IMR-90 (cell line): ENCODE results near the gene ITPKB. TPM values are rescaled to one million over a fixed set of nuclear protein-coding genes. Genes with fewer than 3 reads are reported as not detected.

ENCODE experiments used
- ATAC-seq: fragments of 200-7000 bp; cut with Tn5 transposase; 2 replicates; pipeline ENCODE4 v1.9.1; 2020; ENCODE audit warnings: low read depth, mild to moderate bottlenecking, moderate library complexity
- BruUV-seq: library from RNA; stranded (reverse); fragments of 400-500 nt; replicated peaks from 2 replicates; lab custom pipeline; 2021; lab: Mats Ljungman, UMichigan
- CTCF ChIA-PET: fragments of 300-600 bp; formaldehyde crosslinking; extraction: SDS; loops from one replicate; lab custom pipeline; 2021; ENCODE audit warnings: antibody characterized with exemption; lab: Yijun Ruan, JAX
- POLR2A ChIA-PET: fragments of 300-600 bp; sonication (Branson Sonifier 250); formaldehyde crosslinking; loops from one replicate; lab custom pipeline; 2022; ENCODE audit warnings: antibody characterized with exemption; ENCODE audit not compliant: unreplicated experiment; lab: Charles Lee
- DNase-seq: peaks from one replicate; pipeline ENCODE4 v3.0.0; 2013
- H2AFZ ChIP-seq: replicated peaks from 2 replicates; pipeline ENCODE3; 2013; ENCODE audit warnings: low read length, mild to moderate bottlenecking; ENCODE audit not compliant: poor library complexity
- H2AK5ac ChIP-seq: 2 replicates; pipeline ENCODE4 v1.6.1; 2013; ENCODE audit warnings: low read depth, low read length, inconsistent platforms
- H2AK9ac ChIP-seq: replicated peaks from 2 replicates; pipeline ENCODE3; 2013; ENCODE audit warnings: mild to moderate bottlenecking, low read depth, low read length, moderate library complexity; ENCODE audit not compliant: poor library complexity
- H2BK120ac ChIP-seq: 2 replicates; pipeline ENCODE4 v1.6.1; 2013; ENCODE audit warnings: low read depth, low read length, inconsistent platforms
- H2BK15ac ChIP-seq: 3 replicates; pipeline ENCODE4 v1.6.1; 2013; ENCODE audit warnings: low read depth, low read length, inconsistent platforms
- H2BK20ac ChIP-seq: 2 replicates; pipeline ENCODE4 v1.6.1; 2013; ENCODE audit warnings: low read depth, mild to moderate bottlenecking, inconsistent platforms, low read length, moderate library complexity
- H2BK5ac ChIP-seq: 2 replicates; pipeline ENCODE4 v1.6.1; 2013; ENCODE audit warnings: mild to moderate bottlenecking, low read depth, low read length, inconsistent platforms; ENCODE audit not compliant: poor library complexity, severe bottlenecking
- H3K14ac ChIP-seq: replicated peaks from 2 replicates; pipeline ENCODE4 v1.6.1; 2013; ENCODE audit warnings: low read depth, low read length, inconsistent platforms
- H3K18ac ChIP-seq: 2 replicates; pipeline ENCODE4 v1.6.1; 2013; ENCODE audit warnings: low read depth, low read length, control low read depth
- H3K23ac ChIP-seq: 2 replicates; pipeline ENCODE4 v1.6.1; 2013; ENCODE audit warnings: low read depth, low read length, inconsistent platforms
- H3K27ac ChIP-seq: 2 replicates; pipeline ENCODE4 v1.5.1; 2013; ENCODE audit warnings: mild to moderate bottlenecking, control low read depth, low read length; ENCODE audit not compliant: insufficient read depth
- H3K27me3 ChIP-seq: 2 replicates; pipeline ENCODE4 v1.6.1; 2013; ENCODE audit warnings: low read length; ENCODE audit not compliant: control insufficient read depth, insufficient read depth
- H3K36me3 ChIP-seq: 2 replicates; pipeline ENCODE4 v1.6.1; 2013; ENCODE audit warnings: low read length, mixed read lengths; ENCODE audit not compliant: control insufficient read depth, insufficient read depth
- H3K4ac ChIP-seq: 2 replicates; pipeline ENCODE4 v1.6.1; 2013; ENCODE audit warnings: low read depth, low read length, inconsistent platforms
- H3K4me1 ChIP-seq: 2 replicates; pipeline ENCODE4 v1.6.1; 2013; ENCODE audit warnings: low read length, mixed read lengths; ENCODE audit not compliant: control insufficient read depth, insufficient read depth
- H3K4me2 ChIP-seq: 2 replicates; pipeline ENCODE4 v1.6.1; 2013; ENCODE audit warnings: low read depth, mild to moderate bottlenecking, control low read depth, low read length, moderate library complexity
- H3K4me3 ChIP-seq: 2 replicates; pipeline ENCODE4 v1.5.1; 2013; ENCODE audit warnings: low read depth, mild to moderate bottlenecking, control low read depth, low read length, moderate library complexity; ENCODE audit not compliant: insufficient read depth
- H3K56ac ChIP-seq: 2 replicates; pipeline ENCODE4 v1.6.1; 2013; ENCODE audit warnings: low read length, inconsistent platforms; ENCODE audit not compliant: insufficient read depth; ENCODE audit errors: extremely low read depth
- H3K79me1 ChIP-seq, 2 experiments: 2 replicates each; pipeline ENCODE4 v1.6.1; 2013; ENCODE audit warnings: low read length in 2 of 2, inconsistent platforms in 1 of 2, low read depth in 1 of 2
- H3K9ac ChIP-seq: 2 replicates; pipeline ENCODE4 v1.6.1; 2013; ENCODE audit warnings: low read depth, low read length, control low read depth
- H3K9me1 ChIP-seq: 2 replicates; pipeline ENCODE4 v1.6.1; 2013; ENCODE audit warnings: low read length, inconsistent platforms; ENCODE audit not compliant: insufficient read depth
- H3K9me3 ChIP-seq: 2 replicates; pipeline ENCODE4 v1.6.1; 2013; ENCODE audit warnings: low read length; ENCODE audit not compliant: control insufficient read depth, insufficient read depth
- H4K20me1 ChIP-seq: 2 replicates; pipeline ENCODE4 v1.6.1; 2013; ENCODE audit warnings: low read length, inconsistent platforms; ENCODE audit not compliant: insufficient read depth
- H4K5ac ChIP-seq: 2 replicates; pipeline ENCODE4 v1.6.1; 2013; ENCODE audit warnings: mild to moderate bottlenecking, low read depth, low read length, control low read depth
- H4K8ac ChIP-seq, 2 experiments: 2 replicates each; pipeline ENCODE4 v1.6.1; 2013; ENCODE audit warnings: low read depth in 2 of 2, low read length in 2 of 2, control low read depth in 1 of 2, inconsistent platforms in 1 of 2
- H4K91ac ChIP-seq: 2 replicates; pipeline ENCODE4 v1.6.1; 2013; ENCODE audit warnings: low read depth, low read length, inconsistent platforms; ENCODE audit not compliant: insufficient read depth
- BHLHE40 ChIP-seq: fragments of 150-350 bp; IDR thresholded peaks from 2 replicates; pipeline ENCODE4 v1.6.1; 2016; ENCODE audit warnings: mild to moderate bottlenecking, low read depth, low read length
- CEBPB ChIP-seq: IDR thresholded peaks from 2 replicates; pipeline ENCODE4 v1.6.1; 2012; ENCODE audit warnings: low read depth, low read length, improper control_type of control experiment
- CHD1 ChIP-seq: IDR thresholded peaks from 2 replicates; pipeline ENCODE4 v1.6.1; 2012; ENCODE audit warnings: low read depth, low read length, improper control_type of control experiment
- FOS ChIP-seq: fragments of 150-350 bp; IDR thresholded peaks from 2 replicates; pipeline ENCODE4 v1.6.1; 2016; ENCODE audit warnings: low read depth, low read length
- MXI1 ChIP-seq: IDR thresholded peaks from 2 replicates; pipeline ENCODE4 v1.6.1; 2012; ENCODE audit warnings: low read depth, mild to moderate bottlenecking, low read length, moderate library complexity, borderline replicate concordance
- POLR2A ChIP-seq: IDR thresholded peaks from 2 replicates; pipeline ENCODE4 v1.6.1; 2012; ENCODE audit warnings: mild to moderate bottlenecking, low read depth, low read length
- RAD21 ChIP-seq: IDR thresholded peaks from 2 replicates; pipeline ENCODE4 v1.6.1; 2012; ENCODE audit warnings: low read length, improper control_type of control experiment
- RCOR1 ChIP-seq: IDR thresholded peaks from 2 replicates; pipeline ENCODE4 v1.6.1; 2012; ENCODE audit warnings: mild to moderate bottlenecking, low read length, improper control_type of control experiment; ENCODE audit not compliant: insufficient replicate concordance
- RFX5 ChIP-seq: IDR thresholded peaks from 2 replicates; pipeline ENCODE4 v1.8.0; 2012; ENCODE audit warnings: low read depth, mild to moderate bottlenecking, low read length, moderate library complexity
- SMC3 ChIP-seq: fragments of 150-350 bp; IDR thresholded peaks from 2 replicates; pipeline ENCODE4 v1.6.1; 2016; ENCODE audit warnings: low read depth, mild to moderate bottlenecking, antibody characterized with exemption, low read length, moderate library complexity
- WGBS, 2 experiments: methylation state at CpG; one replicate each; pipeline versions ENCODE4 v1.1.5 to v1.1.7; 2013; ENCODE audit warnings: missing lambda C conversion rate in 2 of 2; ENCODE audit not compliant: insufficient read length in 1 of 2; ENCODE audit errors: extremely low coverage in 2 of 2; 5-methylcytosine and 5-hydroxymethylcytosine counted together
- dilution Hi-C: fragments of 300-500 bp; cut with HindIII; formaldehyde crosslinking; loops from one replicate; pipeline ENCODE4 v1.14.3; 2018; ENCODE audit warnings: low sequenced_read_pairs; ENCODE audit not compliant: unreplicated experiment
- in situ Hi-C: fragments of 300-500 bp; cut with MboI; formaldehyde crosslinking; loops from 3 replicates; pipeline ENCODE4 v1.14.3; 2019; ENCODE audit warnings: low sequenced_read_pairs, inconsistent platforms, mixed read lengths
- intact Hi-C: fragments of 100-400 bp; cut with micrococcal nuclease; formaldehyde crosslinking; loops from 2 replicates; pipeline ENCODE4 v1.10.0; 2022
- polyA plus RNA-seq, 3 experiments: library from polyadenylated mRNA; depleted of rRNA; stranded (reverse); fragments of >200 nt; gene quantifications; 2 replicates each; pipeline ENCODE4 v1.2.3, GENCODE V29; 2012; ENCODE audit warnings: low replicate concordance in 1 of 3
- total RNA-seq: library from RNA; depleted of rRNA; stranded (reverse); fragments of >200 nt; gene quantifications from 2 replicates; pipeline ENCODE4 v1.2.3, GENCODE V29; 2012
- TF ChIP-seq, protein P1 (sequence below): fragments of 150-350 bp; IDR thresholded peaks from 2 replicates; pipeline ENCODE4 v1.6.1; 2017; ENCODE audit warnings: mild to moderate bottlenecking, antibody characterized with exemption, low read length, low read depth
- TF ChIP-seq, protein P2 (sequence below): conservative IDR thresholded peaks from 2 replicates; pipeline ENCODE4 v1.5.1; 2012; ENCODE audit warnings: mild to moderate bottlenecking, low read depth, low read length, improper control_type of control experiment
- TF ChIP-seq, protein P3 (sequence below): fragments of 150-350 bp; IDR thresholded peaks from 2 replicates; pipeline ENCODE4 v1.6.1; 2016; ENCODE audit warnings: low read depth, mild to moderate bottlenecking, low read length, moderate library complexity, borderline replicate concordance

ITPKB gene
- total and polyA plus RNA-seq, 2 of the 4 experiments (the other 2 are of a cell fraction) = 0.72 to 1.4 TPM

DNA sequence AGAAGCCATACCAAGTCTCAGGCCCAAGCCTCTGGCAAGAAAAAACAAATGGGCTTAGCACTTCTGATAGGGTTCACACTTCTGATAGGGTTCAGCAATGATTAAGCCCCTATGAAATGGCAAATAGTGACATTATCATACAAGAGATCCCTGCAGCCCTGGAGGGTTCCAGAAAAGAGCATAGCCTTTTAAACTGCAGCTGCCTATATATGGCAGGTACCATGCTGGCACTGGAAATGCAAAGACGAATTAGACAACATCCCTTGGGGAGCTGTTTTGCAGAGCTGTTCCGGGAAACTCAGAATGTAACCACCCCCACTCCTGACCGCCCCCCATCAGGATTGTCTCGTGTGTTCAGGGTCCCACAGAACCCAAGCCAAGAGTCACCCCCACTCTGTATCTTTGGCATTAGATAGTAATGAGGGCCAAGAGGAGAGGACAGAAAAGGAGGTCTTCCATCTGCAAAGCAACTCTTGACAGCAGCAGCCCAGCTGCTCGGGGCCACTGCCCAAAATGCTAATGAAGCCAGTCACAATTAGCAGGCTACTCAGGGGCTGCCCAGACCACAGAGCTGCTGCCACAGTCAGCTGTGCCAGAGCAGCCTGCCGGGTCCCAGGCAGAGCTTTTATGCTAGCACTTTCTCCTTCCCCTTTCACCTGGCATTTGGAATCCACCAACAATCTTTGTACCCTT, 50.9 kb downstream of the ITPKB start:
- Histone ChIP-seq H2BK15ac (no peak overlapping the region), H4K91ac (no peak overlapping the region), H3K18ac (no peak overlapping the region), H4K5ac (no peak overlapping the region), H3K9me3 (no peaks in the 10 kb centered on the region), H4K20me1 (no peaks in the 10 kb centered on the region), H4K8ac (no peak overlapping the region), H3K27ac (no peak overlapping the region), H3K36me3 (no peaks in the 10 kb centered on the region), H3K14ac (no peak overlapping the region), H2BK20ac (no peak overlapping the region), H3K4me1 (peaks cover 5% of the 10 kb centered on the region; the same call in 1 of the 2 replicates), H2AFZ (no peak overlapping the region), H3K4ac (no peak overlapping the region), H2BK5ac (no peak overlapping the region), H3K9ac (no peak overlapping the region), H3K23ac (no peak overlapping the region), H3K4me3 (no peak overlapping the region), H3K27me3 (peaks cover 4% of the 10 kb centered on the region), H3K4me2 (no peak overlapping the region), H3K9me1 (0 out of 2 replicates have a peak, but pooled peaks cover 6% of the 10 kb centered on the region), H2AK9ac (no peak overlapping the region), H2BK120ac (no peak overlapping the region), H2AK5ac (no peak overlapping the region), H3K79me1 (no peaks in the 10 kb centered on the region), H3K56ac (no peak overlapping the region)
- in situ Hi-C loops = no loop called here
- intact Hi-C loops = no loop called here
- DNase-seq (no peak), ATAC-seq (no peak)
- BruUV-seq = no TSS peak
- CTCF ChIA-PET = interaction anchor here (0.6 to 1.0 kb wide), 2 partner anchors 53 to 1070 kb away, joined by 3 to 4 read pairs; no protein-coding TSS in a partner anchor
- TF ChIP-seq, protein P1, sequence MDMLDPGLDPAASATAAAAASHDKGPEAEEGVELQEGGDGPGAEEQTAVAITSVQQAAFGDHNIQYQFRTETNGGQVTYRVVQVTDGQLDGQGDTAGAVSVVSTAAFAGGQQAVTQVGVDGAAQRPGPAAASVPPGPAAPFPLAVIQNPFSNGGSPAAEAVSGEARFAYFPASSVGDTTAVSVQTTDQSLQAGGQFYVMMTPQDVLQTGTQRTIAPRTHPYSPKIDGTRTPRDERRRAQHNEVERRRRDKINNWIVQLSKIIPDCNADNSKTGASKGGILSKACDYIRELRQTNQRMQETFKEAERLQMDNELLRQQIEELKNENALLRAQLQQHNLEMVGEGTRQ = no peak
- TF ChIP-seq CEBPB = no peak
- no peak for TF ChIP-seq RFX5
- TF ChIP-seq CHD1 = no peak
- no peak for TF ChIP-seq RAD21
- TF ChIP-seq SMC3 = no peak
- TF ChIP-seq POLR2A = no peak
- TF ChIP-seq MXI1 = no peak
- no peak for TF ChIP-seq RCOR1
- TF ChIP-seq BHLHE40 = no peak
- TF ChIP-seq, protein P2, sequence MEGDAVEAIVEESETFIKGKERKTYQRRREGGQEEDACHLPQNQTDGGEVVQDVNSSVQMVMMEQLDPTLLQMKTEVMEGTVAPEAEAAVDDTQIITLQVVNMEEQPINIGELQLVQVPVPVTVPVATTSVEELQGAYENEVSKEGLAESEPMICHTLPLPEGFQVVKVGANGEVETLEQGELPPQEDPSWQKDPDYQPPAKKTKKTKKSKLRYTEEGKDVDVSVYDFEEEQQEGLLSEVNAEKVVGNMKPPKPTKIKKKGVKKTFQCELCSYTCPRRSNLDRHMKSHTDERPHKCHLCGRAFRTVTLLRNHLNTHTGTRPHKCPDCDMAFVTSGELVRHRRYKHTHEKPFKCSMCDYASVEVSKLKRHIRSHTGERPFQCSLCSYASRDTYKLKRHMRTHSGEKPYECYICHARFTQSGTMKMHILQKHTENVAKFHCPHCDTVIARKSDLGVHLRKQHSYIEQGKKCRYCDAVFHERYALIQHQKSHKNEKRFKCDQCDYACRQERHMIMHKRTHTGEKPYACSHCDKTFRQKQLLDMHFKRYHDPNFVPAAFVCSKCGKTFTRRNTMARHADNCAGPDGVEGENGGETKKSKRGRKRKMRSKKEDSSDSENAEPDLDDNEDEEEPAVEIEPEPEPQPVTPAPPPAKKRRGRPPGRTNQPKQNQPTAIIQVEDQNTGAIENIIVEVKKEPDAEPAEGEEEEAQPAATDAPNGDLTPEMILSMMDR = no peak
- TF ChIP-seq, protein P3, sequence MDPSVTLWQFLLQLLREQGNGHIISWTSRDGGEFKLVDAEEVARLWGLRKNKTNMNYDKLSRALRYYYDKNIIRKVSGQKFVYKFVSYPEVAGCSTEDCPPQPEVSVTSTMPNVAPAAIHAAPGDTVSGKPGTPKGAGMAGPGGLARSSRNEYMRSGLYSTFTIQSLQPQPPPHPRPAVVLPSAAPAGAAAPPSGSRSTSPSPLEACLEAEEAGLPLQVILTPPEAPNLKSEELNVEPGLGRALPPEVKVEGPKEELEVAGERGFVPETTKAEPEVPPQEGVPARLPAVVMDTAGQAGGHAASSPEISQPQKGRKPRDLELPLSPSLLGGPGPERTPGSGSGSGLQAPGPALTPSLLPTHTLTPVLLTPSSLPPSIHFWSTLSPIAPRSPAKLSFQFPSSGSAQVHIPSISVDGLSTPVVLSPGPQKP = no peak
- no peak for TF ChIP-seq FOS
- 40% methylated on average over 1 of the region's 6 CpGs; no CpG with 5 or more reads in 1 of the 2 experiments for WGBS, 2 experiments
- POLR2A ChIA-PET = no interaction called here
- dilution Hi-C loops = no loop called here
